ENCODE data around the gene HOMER1.
A peak's percentile ranks its signal among the peaks of the same experiment; 100 is the strongest.

Gene HOMER1

DNA sequence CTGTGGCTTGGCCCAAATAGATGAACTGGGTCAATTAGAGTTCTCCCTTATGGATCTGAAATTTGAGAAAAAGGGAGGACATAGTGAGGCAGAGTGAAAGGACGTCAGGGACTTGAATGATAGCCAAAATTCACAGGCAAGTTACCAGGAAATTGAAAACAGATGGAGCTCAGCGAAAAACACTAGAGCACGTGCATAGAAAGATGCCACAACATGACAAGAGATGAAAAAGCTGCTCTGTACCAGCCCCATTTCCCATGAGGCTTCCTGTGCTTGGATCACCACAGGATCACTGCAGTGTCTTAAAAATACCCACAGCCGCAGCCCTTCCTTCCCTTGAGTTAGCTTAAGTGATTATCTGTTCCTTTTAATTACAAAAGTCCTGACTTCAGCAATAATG lies 39.0 kb upstream of the HOMER1 start:
- TF ChIP-seq, protein P1, sequence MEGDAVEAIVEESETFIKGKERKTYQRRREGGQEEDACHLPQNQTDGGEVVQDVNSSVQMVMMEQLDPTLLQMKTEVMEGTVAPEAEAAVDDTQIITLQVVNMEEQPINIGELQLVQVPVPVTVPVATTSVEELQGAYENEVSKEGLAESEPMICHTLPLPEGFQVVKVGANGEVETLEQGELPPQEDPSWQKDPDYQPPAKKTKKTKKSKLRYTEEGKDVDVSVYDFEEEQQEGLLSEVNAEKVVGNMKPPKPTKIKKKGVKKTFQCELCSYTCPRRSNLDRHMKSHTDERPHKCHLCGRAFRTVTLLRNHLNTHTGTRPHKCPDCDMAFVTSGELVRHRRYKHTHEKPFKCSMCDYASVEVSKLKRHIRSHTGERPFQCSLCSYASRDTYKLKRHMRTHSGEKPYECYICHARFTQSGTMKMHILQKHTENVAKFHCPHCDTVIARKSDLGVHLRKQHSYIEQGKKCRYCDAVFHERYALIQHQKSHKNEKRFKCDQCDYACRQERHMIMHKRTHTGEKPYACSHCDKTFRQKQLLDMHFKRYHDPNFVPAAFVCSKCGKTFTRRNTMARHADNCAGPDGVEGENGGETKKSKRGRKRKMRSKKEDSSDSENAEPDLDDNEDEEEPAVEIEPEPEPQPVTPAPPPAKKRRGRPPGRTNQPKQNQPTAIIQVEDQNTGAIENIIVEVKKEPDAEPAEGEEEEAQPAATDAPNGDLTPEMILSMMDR (IDR thresholded peaks at IDR 0.05; ENCODE audit: insufficient read depth, low read depth, low read length, missing control alignments): no peak
- no peak for DNase-seq (ENCODE audit: low read depth)
- no peak overlapping the region for H3K4me3 ChIP-seq (ENCODE audit: low read length)

DNA sequence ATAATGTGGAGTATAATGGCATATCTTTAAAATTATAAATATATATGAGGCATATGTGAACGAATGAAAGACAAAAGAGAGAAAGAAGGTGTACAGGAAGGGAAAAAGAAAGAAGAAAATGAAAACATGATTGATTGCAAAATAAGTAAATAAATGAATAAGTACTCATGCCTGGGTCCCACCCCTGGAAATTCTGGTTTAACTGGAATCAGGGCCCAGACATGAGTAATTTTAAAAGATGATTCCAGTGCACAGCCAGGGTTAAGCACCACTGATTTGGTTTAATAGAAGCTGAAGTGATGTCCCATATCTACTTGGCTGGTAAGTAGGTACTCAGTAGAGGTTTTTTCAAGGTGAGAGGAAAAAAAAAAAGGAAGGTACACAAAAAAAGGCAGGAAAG lies 34.0 kb upstream of the HOMER1 start:
- H3K4me3 ChIP-seq (ENCODE audit: low read length): no peak overlapping the region
- DNase-seq (ENCODE audit: low read depth): peak; percentile 95
- TF ChIP-seq, protein P1 (IDR thresholded peaks at IDR 0.05; ENCODE audit: insufficient read depth, low read depth, low read length, missing control alignments): no peak

DNA sequence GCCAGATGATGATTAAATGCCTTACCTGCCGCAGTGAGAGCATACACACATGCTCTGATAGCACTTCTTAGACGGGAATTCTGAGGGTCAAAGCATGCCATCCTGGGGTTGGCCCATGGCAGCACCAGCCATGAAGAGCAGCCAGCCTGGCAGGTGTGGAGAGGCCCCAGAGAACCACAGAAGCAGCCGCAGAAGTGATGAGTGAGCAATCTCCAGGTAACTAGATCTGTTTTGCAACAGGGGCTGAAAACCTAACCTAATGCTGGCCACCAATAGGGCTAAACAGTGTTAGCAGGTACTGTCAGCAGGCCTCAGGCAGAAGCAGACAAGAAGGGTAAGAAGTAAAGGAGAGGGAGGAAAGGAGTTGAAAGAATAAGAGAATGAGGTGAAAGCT lies 33.5 kb upstream of the HOMER1 start:
- no peak overlapping the region for H3K4me3 ChIP-seq (ENCODE audit: low read length)
- TF ChIP-seq, protein P1 (IDR thresholded peaks at IDR 0.05; ENCODE audit: insufficient read depth, low read depth, low read length, missing control alignments): no peak
- peak; percentile 84 for DNase-seq (ENCODE audit: low read depth)

GRCh38 chr5:79546782-79547428 lies 33.0 kb upstream of the HOMER1 start:
- no peak overlapping the region for H3K4me3 ChIP-seq (ENCODE audit: low read length)
- TF ChIP-seq, protein P1 (IDR thresholded peaks at IDR 0.05; ENCODE audit: insufficient read depth, low read depth, low read length, missing control alignments): no peak
- DNase-seq (ENCODE audit: low read depth): no peak

- H3K4me3 ChIP-seq (ENCODE audit: low read length): no peak overlapping the region
- TF ChIP-seq, protein P1 (IDR thresholded peaks at IDR 0.05; ENCODE audit: insufficient read depth, low read depth, low read length, missing control alignments): no peak
- no peak for DNase-seq (ENCODE audit: low read depth)
Observed at GRCh38 chr5:79544131-79544530, 30.2 kb upstream of the HOMER1 start.

DNA sequence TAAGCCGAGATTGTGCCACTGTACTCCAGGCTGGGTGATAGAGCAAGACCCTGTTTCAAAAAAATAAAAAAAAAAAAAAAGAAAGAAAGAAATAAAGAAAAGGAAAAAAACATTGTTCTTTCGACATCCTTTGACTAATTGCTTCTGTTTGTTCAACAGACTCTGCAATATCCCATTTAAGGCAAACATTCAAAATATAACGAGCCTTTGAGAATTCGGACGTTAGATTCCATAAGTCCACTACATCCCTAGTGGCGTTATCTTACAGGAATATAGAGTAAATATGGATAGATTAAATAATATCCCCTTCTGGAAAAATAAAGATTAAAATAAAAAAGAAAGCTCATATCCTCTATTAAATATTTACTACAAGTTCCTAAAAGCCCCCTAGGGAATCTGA lies 27.0 kb upstream of the HOMER1 start:
- DNase-seq (ENCODE audit: low read depth): no peak
- no peak overlapping the region for H3K4me3 ChIP-seq (ENCODE audit: low read length)
- TF ChIP-seq, protein P1 (IDR thresholded peaks at IDR 0.05; ENCODE audit: insufficient read depth, low read depth, low read length, missing control alignments): no peak
